HL-60/S4 (cell line): ENCODE measurements around the gene SERPINA6.
"Not testable (repeated sequence)": the region's sequence is repeated elsewhere in the genome, so short reads cannot be mapped to it uniquely, and the experiment has no call there.

Experiments
- in situ Hi-C: fragments of 300-500 bp; cut with MboI; formaldehyde crosslinking; loops from 2 replicates; pipeline ENCODE4 v1.14.3; 2022; ENCODE audit warnings: low sequenced_read_pairs

The SERPINA6 gene

GRCh38 chr14:94322648-94323570 lies at the start of gene SERPINA6:
Gene SERPINA6, minus strand, starts transcription at chr14:94323336. Its CDS starts 8,688 bp downstream, at chr14:94314648.
- in situ Hi-C loops: no loop called here

- in situ Hi-C loops: no loop called here
Measured at GRCh38 chr14:94372021-94372605, 49.0 kb upstream of the SERPINA6 start.

GRCh38 chr14:94370524-94370910 lies 47.4 kb upstream of the SERPINA6 start:
- in situ Hi-C loops: no loop called here

- in situ Hi-C loops: not testable (repeated sequence)
Measured at GRCh38 chr14:94369766-94370523, 46.8 kb upstream of the SERPINA6 start.

GRCh38 chr14:94368956-94369355 lies 45.8 kb upstream of the SERPINA6 start:
- in situ Hi-C loops: no loop called here

- in situ Hi-C loops: no loop called here
Measured at GRCh38 chr14:94368243-94368590, 45.1 kb upstream of the SERPINA6 start.

- in situ Hi-C loops: no loop called here
Measured at GRCh38 chr14:94367347-94368242, 44.5 kb upstream of the SERPINA6 start.

GRCh38 chr14:94366146-94366915 lies 43.2 kb upstream of the SERPINA6 start, which contains the start of gene SERPINA2:
Gene SERPINA2, minus strand, starts transcription at chr14:94366698.
- in situ Hi-C loops: no loop called here

- in situ Hi-C loops: no loop called here
Measured at GRCh38 chr14:94365624-94366023, 42.5 kb upstream of the SERPINA6 start.

- in situ Hi-C loops: no loop called here
Measured at GRCh38 chr14:94364964-94365363, 41.8 kb upstream of the SERPINA6 start.

- in situ Hi-C loops: no loop called here
Measured at GRCh38 chr14:94364037-94364436, 40.9 kb upstream of the SERPINA6 start.

- in situ Hi-C loops: no loop called here
Measured at GRCh38 chr14:94363151-94363624, 40.1 kb upstream of the SERPINA6 start.

- in situ Hi-C loops: no loop called here
Measured at GRCh38 chr14:94362614-94363133, 39.5 kb upstream of the SERPINA6 start.

- in situ Hi-C loops: no loop called here
Measured at GRCh38 chr14:94361682-94362081, 38.5 kb upstream of the SERPINA6 start.

GRCh38 chr14:94360945-94361565 lies 37.9 kb upstream of the SERPINA6 start:
- in situ Hi-C loops: no loop called here

GRCh38 chr14:94357166-94357565 lies 34.0 kb upstream of the SERPINA6 start:
- in situ Hi-C loops: no loop called here

GRCh38 chr14:94356379-94357056 lies 33.4 kb upstream of the SERPINA6 start:
- in situ Hi-C loops: no loop called here

- in situ Hi-C loops: no loop called here
Measured at GRCh38 chr14:94355191-94355794, 32.2 kb upstream of the SERPINA6 start.
